DMS 273 (cell line): Measurements from ENCODE around the gene TRPM2.

Experiments
- DNase-seq: peaks from one replicate; lab custom pipeline; 2025; ENCODE audit not compliant: unreplicated experiment; lab: John Stamatoyannopoulos, UW

Gene TRPM2

DNA sequence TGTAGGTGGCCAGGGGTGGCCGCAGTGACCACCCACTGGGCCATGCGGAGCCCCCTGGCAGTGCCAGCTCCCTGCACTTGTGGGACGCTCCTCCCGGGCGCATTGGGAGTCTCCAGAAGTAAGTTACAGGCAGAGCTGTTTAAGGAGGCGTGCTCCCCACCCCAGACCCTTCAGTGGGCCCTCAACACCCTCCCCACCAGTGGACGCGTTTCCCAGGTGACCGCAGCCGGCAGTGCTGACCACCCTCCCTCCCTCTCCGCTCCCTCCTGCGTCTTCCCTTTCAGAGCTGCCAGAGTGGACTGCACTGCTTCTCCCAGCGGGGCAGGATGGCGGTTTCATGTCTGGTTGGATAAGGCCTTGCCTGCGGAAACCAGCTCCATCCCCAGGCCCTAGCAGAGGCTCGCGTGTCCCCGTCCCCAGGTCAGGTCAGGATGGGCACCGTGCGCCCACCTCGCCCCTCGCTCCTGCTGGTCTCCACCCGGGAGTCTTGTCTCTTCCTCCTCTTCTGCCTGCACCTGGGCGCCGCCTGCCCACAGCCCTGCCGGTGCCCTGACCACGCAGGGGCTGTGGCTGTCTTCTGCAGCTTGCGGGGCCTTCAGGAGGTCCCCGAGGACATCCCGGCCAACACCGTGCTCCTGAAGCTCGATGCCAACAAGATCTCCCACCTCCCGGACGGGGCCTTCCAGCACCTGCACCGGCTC, 102.9 kb downstream of the TRPM2 start:
- no peak for DNase-seq

DNA sequence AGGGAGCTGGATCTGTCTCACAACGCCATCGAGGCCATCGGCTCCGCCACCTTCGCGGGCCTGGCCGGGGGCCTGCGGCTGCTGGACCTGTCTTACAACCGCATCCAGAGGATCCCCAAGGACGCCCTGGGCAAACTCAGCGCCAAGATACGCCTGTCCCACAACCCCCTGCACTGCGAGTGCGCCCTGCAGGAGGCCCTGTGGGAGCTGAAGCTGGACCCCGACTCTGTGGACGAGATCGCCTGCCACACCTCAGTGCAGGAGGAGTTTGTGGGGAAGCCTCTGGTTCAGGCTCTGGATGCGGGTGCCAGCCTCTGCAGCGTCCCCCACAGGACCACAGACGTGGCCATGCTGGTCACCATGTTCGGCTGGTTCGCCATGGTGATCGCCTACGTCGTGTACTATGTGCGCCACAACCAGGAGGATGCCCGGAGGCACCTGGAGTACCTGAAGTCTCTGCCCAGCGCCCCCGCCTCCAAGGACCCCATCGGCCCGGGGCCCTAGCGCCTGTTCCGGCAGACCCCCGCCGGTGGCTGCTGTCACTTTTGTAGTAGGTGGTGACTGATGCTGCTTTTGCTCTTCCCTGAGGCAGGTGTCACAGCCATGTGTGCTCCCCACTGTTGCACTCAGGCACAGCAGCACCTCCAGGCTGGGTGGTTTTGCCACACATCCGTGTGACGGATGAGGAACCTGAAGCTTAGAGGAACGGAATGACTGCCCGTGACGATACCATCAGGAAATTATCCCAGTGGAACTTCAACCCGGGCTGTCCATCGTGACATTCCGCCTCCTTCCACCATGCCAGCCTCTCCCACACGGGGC, 103.7 kb downstream of the TRPM2 start:
- no peak for DNase-seq

DNA sequence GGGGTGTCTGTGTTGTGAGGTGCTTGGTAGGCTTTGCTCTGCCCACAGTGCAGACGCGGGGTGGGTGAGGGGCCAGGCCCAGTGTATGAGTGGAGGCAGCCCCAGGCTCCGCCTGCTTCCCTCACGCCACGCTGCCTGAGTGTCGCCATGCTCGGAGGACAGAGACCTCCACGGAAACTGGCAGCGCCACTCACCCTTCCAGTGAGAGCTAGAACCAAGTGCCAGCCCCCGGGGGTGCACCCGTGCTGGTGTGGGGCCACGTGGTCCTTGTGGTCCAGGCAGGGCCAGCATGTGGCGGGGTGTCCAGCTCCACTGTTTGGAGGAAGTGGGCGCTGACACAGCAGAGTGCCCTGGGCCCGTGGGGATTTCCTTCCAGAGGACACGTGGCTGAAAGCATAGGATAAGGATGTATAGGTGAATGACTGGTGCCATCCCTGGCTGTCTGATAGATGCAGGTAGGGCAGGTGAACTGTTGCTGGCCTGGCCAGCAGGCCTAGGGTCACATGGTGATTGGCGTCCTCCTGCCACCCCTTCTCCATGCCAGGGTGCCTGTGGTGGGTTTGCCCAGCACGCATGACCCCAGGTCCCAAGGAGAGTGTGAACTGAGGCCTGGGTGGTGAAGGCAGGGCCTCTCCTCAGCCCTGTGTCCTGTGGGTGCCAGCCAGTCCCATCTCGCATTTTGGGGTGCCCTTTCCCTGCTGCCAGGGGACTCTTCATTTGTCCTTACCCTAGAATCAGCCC, 105.7 kb downstream of the TRPM2 start:
- DNase-seq = no peak

DNA sequence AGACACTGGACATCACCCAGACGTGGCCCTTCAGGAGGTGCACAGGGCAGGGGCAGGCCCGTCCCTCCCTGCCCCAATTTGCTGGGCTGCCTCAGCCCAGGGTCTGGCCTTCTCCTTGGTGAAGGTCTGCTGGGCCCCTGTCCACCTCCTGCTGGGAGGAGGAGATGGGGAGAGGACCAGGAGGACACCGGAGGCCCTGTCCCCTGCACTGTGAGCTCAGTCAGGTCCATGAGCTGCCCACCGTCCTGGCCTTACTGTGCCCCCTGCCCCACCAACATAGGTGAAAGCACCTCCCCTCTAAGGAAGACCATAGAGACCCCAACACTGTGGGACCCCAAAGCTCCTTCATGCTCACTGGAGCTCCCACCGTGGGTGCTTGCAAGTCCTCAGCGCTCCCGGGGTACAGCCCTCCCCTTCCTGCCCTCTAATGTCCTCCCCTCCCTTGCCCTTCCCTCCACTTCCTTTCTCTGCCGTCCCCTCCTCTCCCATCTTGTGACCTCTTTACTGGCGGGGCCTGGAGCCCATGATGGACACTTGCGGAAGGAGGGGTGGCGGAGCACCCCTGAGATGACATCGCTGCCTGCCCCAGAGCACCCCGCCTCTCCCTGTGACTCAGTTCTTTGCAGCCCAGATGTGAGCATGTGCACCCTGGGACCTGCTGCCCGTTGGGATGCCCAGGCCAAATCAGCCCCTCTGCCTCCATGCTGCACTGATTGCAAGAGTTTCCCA, 106.5 kb downstream of the TRPM2 start:
- no peak for DNase-seq

DNA sequence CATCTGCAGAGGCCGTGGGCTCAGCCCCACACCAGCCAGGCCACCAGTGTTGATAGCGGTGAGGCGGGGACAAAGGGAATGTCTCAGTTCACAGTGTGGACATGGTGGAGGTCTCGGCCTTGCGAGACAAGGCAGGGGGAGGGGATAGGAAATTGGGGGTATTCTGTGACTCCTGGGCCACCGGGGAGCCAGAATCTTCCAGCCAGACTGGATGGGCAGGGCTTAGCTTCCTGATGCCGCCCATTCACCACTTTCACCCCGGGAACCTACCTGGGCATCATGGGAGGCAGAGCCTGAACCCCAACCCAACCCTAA, 107.0 kb downstream of the TRPM2 start:
- DNase-seq = no peak

DNA sequence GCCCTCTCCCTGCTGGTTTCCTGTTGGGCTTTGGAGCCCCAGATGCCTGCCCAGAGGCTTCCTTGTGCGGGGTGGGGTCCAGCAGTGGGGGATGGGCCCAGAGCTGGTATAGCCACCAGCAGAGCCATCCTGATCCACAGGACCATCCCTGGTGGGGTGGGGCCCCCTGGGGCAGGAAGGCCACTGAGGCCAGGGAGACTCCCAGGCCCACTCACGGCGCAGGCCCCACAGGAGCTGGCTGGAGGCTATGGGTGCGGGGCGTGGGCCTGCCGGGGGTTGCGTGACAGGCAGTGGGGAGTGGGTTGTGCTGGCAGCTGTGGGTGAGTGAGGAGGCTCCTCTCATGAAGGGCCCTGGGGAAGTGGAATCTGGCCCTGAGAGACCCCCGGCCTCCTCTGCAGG, 107.6 kb downstream of the TRPM2 start:
- DNase-seq = no peak

DNA sequence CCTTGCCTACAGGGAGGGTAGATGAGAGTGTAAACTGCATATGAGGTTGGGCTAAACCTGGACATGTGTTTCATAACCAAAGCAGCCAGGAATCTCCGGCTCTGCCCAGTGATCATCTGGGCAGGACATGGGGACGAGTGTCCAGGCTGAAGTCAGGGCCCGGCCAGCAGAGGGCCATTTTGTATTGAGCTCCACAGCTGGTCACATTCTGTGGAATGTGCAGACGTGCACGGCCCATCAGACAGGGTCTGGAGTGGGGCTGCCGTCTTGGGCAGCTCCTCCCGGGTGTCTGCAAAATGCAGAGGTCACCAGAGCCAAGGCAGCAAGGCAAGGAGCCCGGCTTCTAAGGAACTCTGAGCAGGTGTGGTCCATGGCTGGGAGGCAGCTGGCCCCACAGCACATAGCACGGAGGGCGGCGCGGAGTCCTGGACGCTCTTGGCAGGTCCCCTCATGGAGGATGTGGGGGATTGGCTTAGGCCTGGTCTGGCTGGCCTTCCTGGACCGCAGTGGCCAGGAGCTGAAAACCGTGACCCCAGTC, 108.1 kb downstream of the TRPM2 start:
- DNase-seq = no peak

DNA sequence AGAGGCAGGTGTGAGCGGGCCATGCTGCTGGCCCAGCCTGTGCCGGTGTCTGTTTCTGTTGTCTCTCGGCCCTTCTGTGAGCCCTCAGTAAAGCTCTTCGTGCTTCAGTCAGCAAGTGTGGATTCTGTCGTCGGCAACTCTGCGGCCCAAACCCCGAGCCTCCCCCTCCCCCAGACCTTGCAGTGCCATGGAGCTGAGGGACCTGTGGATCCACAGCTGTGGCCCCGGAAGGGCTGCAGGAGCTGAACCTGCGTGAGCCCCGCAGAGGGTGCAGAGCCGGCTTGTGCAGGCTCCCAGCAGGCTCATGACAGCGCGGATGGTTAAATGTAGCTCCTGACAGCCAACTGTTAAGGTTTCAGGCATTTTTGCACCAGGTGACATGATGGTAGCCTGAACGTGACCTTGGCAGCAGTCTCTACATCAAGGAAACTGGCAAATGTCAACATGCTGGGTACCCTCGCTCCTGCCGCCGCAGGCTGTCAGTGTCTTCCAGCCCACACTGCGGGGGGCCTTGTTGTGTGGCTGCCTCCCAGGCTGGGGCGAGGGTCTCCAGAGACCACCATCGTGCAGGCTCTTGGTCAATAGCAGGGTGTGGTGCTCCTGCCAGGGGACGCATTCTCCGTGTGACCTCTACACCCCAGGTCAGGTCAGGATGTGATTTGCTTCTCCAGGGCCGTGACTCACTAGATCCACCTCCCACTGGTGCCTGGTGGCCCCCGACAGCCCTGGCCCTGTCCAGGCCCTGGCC, 108.8 kb downstream of the TRPM2 start:
- no peak for DNase-seq

DNA sequence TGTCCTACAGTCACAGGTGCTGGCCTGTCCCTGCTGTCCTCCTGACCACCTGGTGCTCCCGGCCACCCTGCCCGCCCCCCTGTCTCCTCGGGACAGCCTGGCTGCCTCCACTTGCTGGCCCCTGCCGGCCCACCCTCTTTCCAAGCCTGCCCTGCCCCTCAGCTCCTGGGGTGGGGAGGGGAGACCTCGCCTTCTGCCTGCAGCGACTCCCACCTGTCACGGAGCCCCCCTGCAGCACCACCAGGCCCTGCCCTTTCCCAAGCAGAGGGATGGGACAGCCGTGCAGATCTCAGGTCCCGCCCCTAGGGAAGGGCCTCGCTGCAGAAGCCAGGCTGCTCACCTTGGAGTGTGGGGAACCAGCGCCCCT, 109.4 kb downstream of the TRPM2 start:
- no peak for DNase-seq

DNA sequence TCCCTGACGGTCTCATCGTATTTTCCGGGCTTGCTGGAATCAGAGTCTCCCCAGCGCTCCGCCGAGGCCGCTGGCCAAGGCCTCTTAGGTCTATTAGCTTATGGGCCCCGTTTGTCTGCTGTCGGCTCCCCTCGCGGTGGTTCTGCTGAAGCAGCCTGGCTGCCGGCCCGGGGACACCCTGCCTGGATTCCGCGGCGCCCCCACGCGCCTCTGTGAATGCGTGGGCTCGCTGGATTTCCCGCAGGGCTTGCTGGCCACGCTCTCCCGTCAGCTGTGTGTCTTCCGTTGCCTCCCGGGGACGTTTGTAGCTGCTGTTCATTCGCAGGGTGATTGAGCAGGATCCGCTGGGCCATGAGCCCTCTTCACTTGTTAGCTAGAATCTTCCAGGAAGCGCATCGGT, 110.3 kb downstream of the TRPM2 start:
- no peak for DNase-seq

DNA sequence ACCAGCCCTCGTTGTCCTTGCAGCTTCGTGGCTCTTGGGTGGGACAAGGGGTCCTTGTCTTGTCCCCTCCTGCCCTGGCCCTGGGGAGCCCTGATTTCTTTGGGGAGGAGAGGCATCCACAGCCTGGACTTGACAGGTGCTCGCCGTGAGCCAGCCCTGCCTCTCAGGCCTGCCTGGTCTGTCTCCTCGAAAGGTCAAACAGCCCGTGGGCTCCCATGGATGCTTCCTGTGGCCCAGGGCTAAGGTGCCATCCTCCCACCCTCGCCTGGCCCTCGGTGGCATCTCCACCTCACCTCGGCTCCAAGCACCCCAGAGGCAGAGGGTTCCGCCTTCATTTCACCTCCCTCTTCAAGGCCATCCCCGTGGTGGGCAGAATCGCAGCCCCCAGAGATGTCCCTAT, 110.9 kb downstream of the TRPM2 start:
- DNase-seq = no peak

DNA sequence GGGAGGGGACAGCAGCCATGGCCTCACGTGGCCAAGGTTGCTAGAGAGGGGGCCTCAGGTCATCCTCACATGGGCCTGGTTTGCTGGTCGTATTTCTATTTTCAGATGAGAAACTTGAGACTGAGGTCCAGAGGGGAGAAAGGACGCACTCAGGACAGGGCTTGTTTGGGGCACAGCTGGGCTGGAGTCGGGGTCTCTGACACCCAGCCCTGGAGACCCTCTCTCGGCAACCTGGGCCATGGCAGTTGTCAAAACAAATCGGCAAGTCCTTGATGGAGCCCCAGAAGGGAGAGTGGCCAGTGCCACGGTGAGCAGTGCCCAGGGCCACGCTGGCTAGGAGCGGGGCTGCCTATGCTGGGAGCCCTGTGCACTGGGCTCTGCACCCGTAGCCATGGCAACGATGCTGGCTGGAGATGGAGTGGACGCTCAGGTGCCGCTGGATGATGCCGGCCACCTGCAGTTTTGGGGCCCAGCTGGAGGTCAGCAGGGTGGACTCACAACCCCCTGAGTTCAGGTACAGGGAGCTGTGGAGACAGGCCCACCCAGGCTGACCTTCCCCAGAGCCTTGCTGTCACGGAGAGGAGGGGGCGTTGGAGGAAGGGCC, 113.0 kb downstream of the TRPM2 start:
- no peak for DNase-seq

DNA sequence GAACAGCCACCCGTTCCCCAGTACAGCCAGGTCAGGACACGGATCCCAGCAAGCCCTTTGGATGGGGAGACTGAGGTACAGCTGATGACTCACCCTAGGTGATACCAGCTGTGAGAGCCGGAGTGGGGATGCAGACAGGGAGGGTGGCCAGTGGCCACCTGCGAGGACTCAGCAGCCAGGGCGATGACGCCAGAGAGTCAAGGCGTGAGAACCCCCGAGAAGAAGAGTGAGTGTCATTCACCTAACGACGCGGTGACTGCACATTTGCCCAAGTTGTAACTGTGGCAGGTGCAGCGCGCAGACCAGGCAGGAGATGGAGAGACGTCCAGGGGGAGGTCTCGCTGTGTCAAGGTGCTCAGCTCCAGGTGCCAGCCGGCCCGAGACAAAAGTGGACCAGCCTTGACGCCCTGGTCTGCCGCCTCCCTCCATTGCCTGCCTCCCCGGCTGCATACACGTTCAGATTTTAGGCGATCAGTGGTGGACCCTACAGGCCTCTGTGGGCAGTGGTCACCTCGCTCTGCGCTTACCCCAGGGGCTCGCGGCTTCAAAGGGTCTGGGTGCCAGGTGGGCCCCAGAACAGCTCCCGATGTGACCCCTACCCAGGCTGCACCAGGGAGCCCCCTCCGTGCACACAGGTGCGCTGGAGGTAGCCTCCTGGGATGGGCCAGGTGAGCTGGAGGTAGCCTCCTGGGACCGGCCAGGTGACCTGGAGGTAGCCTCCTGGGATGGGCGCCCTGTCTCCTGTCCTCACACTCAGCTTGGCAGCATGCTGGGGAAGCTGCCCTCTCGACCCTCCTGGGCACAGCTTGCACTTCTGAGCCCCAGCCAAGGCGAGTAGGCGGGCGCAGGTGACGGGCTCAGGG, 113.8 kb downstream of the TRPM2 start:
- no peak for DNase-seq

DNA sequence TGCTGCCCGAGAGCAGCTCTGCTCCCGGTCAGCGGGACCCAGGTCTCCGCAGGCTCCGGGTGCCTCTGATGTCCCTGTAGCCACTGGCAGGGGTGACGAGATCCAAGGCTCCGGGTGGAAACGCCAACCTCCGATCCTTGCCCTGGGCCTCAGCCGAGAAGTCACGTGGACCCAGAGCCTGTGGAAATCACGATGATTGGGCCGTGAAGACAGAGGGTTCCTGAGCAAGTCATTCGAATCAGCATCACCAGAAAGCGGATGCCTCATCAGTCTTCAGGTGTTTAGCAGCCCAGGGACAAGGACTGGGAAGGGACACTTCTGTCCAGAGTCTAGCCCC, 114.4 kb downstream of the TRPM2 start:
- no peak for DNase-seq

DNA sequence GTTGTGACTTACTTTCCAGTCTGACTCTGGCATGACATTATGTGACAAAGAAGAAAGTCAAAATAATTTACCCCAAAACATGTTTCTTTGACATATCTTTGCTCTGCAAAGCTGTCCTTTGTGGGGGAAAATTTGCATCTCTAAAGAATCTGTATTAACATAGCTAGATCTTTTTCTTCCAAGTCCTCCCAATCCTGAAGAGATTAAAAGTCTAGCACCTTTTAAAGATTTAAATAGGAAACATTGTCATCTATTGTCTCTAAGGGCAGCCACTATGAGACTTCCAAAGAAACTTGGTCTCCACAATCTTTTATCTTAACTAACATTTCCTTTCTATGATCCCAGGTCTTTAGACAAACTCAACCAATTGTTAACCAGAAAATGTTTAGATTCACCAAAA, 117.9 kb downstream of the TRPM2 start:
- DNase-seq = no peak

DNA sequence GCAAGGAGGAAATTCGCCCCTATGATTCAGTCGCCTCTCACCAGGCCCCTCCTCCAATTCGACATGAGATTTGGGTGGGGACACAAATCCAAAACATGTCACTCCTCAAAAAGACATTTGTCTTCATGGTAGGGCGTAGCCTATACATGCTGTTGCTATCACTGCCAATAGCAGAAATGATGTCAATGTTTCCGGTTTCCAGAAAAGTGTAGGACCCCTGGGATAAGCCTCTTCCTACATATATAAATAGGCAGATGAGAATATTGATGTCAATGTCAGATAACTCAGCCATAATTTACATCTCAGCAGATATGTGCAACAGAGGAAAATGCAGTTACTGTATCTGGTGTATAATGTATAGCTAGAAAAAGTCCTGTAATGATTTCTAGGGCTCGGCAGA, 118.6 kb downstream of the TRPM2 start:
- no peak for DNase-seq

DNA sequence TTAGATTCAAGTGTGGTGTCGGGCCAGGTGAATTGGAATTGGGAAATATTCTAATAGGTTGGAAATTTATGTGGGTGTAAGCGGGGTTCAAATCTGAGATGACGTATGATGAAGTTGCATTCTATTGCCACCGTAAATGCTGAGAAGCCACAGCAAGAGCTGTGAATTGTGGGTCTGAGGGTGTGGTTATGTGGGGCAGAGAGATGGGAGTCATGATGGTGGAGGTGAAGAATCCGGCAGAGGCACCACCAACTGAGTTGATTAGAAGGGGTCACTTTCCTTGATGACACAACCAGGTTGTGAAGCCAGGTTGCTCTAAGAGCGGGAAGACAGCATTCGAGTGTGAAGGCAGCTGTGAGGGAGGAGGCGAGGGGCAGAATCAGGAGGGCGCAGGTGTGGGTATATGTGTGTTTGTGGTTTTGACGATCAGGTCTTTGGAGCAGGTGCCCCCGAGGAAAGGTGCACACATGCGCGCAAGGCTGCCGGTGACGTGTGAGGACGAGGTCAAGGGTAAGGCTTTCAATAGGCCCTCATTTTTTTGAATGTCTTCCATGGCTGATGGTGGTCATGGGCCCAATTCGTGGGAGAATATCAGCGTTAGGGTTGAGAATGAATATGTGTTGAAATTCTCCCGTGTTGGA, 120.6 kb downstream of the TRPM2 start:
- no peak for DNase-seq

DNA sequence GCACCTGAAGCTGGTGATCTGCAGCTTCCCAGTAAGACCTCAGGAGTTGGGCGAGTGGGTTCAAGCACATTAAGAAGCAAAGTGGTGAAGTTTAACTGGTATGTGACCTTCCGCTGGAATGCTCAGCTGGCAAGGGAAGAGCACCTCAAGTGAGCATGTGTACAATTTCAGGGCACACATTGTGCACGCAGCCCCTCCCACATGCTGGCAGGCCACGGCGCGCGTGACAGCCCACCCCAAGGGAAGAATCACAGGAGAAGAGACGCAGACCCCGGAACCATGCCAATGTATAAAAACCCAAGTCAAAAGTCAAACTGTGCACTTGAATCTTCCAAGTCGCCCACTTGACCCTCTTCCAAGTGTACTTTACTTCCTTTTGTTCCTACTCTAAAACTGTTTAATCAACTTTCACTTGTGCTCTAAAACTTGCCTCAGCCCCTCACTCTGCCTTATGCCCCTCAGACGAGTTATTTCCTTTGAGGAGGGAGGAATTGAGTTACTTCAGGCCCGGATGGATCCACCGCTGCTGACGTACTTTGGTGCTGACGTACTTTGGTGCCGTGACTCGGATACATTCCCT, 121.9 kb downstream of the TRPM2 start:
- no peak for DNase-seq

DNA sequence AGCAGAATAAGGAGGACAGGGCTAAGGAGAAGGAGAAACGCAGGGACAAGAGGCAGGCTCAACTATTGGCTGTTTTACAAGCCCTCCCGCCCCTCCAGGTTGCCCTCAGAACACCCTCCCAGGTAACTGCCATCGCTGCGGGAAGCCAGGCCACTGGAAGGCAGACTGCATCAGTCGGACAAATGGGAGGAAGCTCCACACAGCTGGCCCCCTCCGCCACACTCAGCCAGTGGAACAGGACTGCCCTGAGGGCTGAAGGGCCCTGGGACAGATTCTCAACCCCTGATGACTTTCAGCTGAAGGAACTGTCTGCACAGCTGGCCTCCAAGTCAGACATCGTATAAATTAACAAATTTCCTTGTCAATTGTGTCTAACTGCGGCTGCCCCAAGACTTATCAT, 123.7 kb downstream of the TRPM2 start:
- DNase-seq = no peak
